Loucy (cell line): ENCODE data around the gene CD4.

ENCODE experiments used
- CTCF ChIP-seq: fragments of 200-600 bp; sonication (generic); conservative IDR thresholded peaks from 2 replicates; pipeline ENCODE4 v1.5.1; 2014; ENCODE audit warnings: mild to moderate bottlenecking, antibody characterized with exemption, low read length
- EZH2phosphoT487 ChIP-seq: fragments of 200-600 bp; IDR thresholded peaks from 2 replicates; pipeline ENCODE4 v1.6.1; 2018; ENCODE audit warnings: antibody characterized with exemption, mild to moderate bottlenecking, moderate library complexity, borderline replicate concordance

DNA sequence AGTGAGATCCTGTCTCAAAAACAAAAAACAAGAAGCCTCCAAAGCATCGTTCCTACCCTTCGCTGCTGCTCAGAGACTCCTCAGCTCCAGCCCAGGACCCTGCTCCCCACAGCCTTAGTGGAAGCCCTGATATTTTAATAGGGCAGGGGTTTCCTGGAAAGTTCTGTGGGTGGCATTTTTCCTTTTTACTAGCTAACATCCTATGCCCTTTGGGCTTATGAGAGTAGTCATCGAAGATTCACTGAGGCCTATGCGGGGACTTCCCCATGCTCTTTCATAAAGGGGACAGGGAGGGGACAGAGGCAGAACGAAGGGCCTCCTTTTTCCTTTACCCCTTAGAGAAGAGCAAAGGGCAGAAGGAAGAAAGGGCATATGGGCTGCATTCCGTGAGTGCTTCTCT lies 8.8 kb upstream of the CD4 start:
- no peak for TF ChIP-seq CTCF
- no peak for TF ChIP-seq EZH2phosphoT487
